PC-3 (cell line): ENCODE results near the gene CAPS2. TPM values are rescaled to one million over a fixed set of nuclear protein-coding genes. Genes with fewer than 3 reads are reported as not detected.

Experiments
- ATAC-seq: fragments of 200-7000 bp; cut with Tn5 transposase; 2 replicates; pipeline ENCODE4 v1.9.1; 2020; ENCODE audit warnings: mild to moderate bottlenecking, moderate library complexity
- BruUV-seq: library from RNA; stranded (reverse); fragments of 400-500 nt; replicated peaks from 2 replicates; lab custom pipeline; 2021; lab: Mats Ljungman, UMichigan
- CTCF ChIA-PET: fragments of 300-600 bp; sonication (Branson Sonifier 250); formaldehyde crosslinking; loops from one replicate; lab custom pipeline; 2022; ENCODE audit warnings: antibody characterized with exemption; lab: Charles Lee
- POLR2A ChIA-PET: fragments of 300-600 bp; sonication (Branson Sonifier 250); formaldehyde crosslinking; loops from one replicate; lab custom pipeline; 2022; ENCODE audit warnings: antibody characterized with exemption; ENCODE audit not compliant: unreplicated experiment; lab: Charles Lee
- DNase-seq: peaks from one replicate; pipeline ENCODE4 v3.0.0-alpha.2; 2015
- H2AFZ ChIP-seq: fragments of 300-600 bp; sonication (generic); 2 replicates; pipeline ENCODE4 v1.6.0; 2016; ENCODE audit warnings: antibody characterized with exemption, low read length
- H3F3A ChIP-seq: fragments of 300-600 bp; sonication (generic); one replicate; pipeline ENCODE4 v1.6.0; 2017; ENCODE audit warnings: antibody characterized with exemption, low read length, control low read depth, mild to moderate bottlenecking; ENCODE audit not compliant: unreplicated experiment
- H3K27ac ChIP-seq: fragments of 300-600 bp; sonication (generic); 2 replicates; pipeline ENCODE4 v1.5.1; 2016; ENCODE audit warnings: mild to moderate bottlenecking, low read length
- H3K27me3 ChIP-seq: fragments of 300-600 bp; sonication (generic); 2 replicates; pipeline ENCODE4 v1.6.1; 2016; ENCODE audit warnings: low read length, mixed read lengths
- H3K36me3 ChIP-seq: fragments of 300-600 bp; sonication (generic); 2 replicates; pipeline ENCODE4 v1.6.1; 2016; ENCODE audit warnings: low read depth, mixed run types, low read length, mixed read lengths
- H3K4me1 ChIP-seq: fragments of 300-600 bp; sonication (generic); 2 replicates; pipeline ENCODE4 v1.5.1; 2016; ENCODE audit warnings: low read length; ENCODE audit not compliant: insufficient read depth
- H3K4me2 ChIP-seq: fragments of 300-600 bp; sonication (generic); 2 replicates; pipeline ENCODE4 v1.6.0; 2016; ENCODE audit warnings: low read length
- H3K4me3 ChIP-seq: fragments of 300-600 bp; sonication (generic); 2 replicates; pipeline ENCODE4 v1.5.1; 2016; ENCODE audit warnings: mild to moderate bottlenecking, low read length, mixed read lengths
- H3K79me2 ChIP-seq: fragments of 300-600 bp; sonication (generic); 2 replicates; pipeline ENCODE4 v1.6.1; 2017; ENCODE audit warnings: low read length, mixed read lengths
- H3K9ac ChIP-seq: fragments of 300-600 bp; sonication (generic); 2 replicates; pipeline ENCODE4 v1.6.0; 2016; ENCODE audit warnings: mild to moderate bottlenecking, low read length
- H3K9me2 ChIP-seq: fragments of 300-600 bp; sonication (generic); replicated peaks from 2 replicates; pipeline ENCODE4 v1.6.1; 2016; ENCODE audit warnings: mixed run types, low read length, mixed read lengths
- H3K9me3 ChIP-seq: fragments of 300-600 bp; sonication (generic); 2 replicates; pipeline ENCODE4 v1.6.1; 2016; ENCODE audit warnings: low read length, mixed read lengths
- H4K20me1 ChIP-seq: fragments of 300-600 bp; sonication (generic); 2 replicates; pipeline ENCODE4 v1.6.1; 2016; ENCODE audit warnings: low read length, mixed read lengths
- CTCF ChIP-seq: fragments of 300-600 bp; sonication (generic); conservative IDR thresholded peaks from 2 replicates; pipeline ENCODE4 v1.5.1; 2017; ENCODE audit warnings: antibody characterized with exemption, low read depth, mild to moderate bottlenecking, low read length
- EZH2 ChIP-seq: fragments of 300-600 bp; sonication (generic); IDR thresholded peaks from one replicate; pipeline ENCODE4 v1.6.1; 2017; ENCODE audit warnings: antibody characterized with exemption, mild to moderate bottlenecking, low read length; ENCODE audit not compliant: unreplicated experiment
- EZH2phosphoT487 ChIP-seq: fragments of 300-600 bp; sonication (generic); IDR thresholded peaks from 2 replicates; pipeline ENCODE4 v1.6.1; 2018; ENCODE audit warnings: mild to moderate bottlenecking, antibody characterized with exemption, low read length, borderline replicate concordance
- intact Hi-C: fragments of 100-400 bp; cut with micrococcal nuclease; formaldehyde crosslinking; loops from 2 replicates; pipeline ENCODE4 v1.9.0; 2023
- total RNA-seq: library from RNA; depleted of rRNA; stranded (reverse); fragments of >200 nt; gene quantifications from 2 replicates; pipeline ENCODE4 v1.2.3, GENCODE V29; 2014

CAPS2 gene
- total RNA-seq, 1 experiment from 2014 or later = 8.4 TPM

DNA sequence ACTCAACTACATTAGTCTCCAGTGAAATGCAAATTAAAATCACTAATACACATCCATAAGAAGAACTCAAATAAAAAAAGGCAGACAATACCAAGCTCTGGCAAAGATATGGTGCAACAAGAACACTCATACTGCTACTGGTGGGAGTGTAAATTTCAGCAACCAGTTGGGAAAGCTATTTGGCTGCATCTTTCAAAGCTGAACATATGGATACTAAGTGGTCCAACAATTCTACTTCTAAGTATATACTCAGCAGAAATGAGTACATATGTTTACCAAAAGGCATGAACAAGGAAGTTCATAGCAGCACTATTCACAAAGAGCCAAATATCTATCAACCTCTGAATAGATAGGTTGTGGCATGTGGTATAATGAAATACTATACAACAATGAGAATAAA is 27.3 kb downstream of the CAPS2 start:
- H3K4me3 ChIP-seq = no peak overlapping the region
- no peaks in the 10 kb centered on the region for H3K9me3 ChIP-seq
- no peaks in the 10 kb centered on the region for H3K27me3 ChIP-seq
- no peak overlapping the region for H3K27ac ChIP-seq
- intact Hi-C loops = no loop called here
- H3F3A ChIP-seq = no peaks in the 10 kb centered on the region
- no peaks in the 10 kb centered on the region for H4K20me1 ChIP-seq
- no peak overlapping the region for H3K4me2 ChIP-seq
- H3K36me3 ChIP-seq = no peaks in the 10 kb centered on the region
- TF ChIP-seq EZH2 = no peak
- TF ChIP-seq CTCF = no peak
- no peak for TF ChIP-seq EZH2phosphoT487
- no peak overlapping the region for H2AFZ ChIP-seq
- DNase-seq = no peak
- no peaks in the 10 kb centered on the region for H3K9me2 ChIP-seq
- H3K9ac ChIP-seq = no peak overlapping the region
- H3K4me1 ChIP-seq = no peaks in the 10 kb centered on the region
- ChIA-PET CTCF (no interaction called here), POLR2A (interaction anchor here (0.6 kb wide), 1 partner anchor 483 kb away, joined by 3 read pairs; no protein-coding TSS in a partner anchor)
- ATAC-seq = no peak
- no TSS peak for BruUV-seq
- H3K79me2 ChIP-seq = no peaks in the 10 kb centered on the region

DNA sequence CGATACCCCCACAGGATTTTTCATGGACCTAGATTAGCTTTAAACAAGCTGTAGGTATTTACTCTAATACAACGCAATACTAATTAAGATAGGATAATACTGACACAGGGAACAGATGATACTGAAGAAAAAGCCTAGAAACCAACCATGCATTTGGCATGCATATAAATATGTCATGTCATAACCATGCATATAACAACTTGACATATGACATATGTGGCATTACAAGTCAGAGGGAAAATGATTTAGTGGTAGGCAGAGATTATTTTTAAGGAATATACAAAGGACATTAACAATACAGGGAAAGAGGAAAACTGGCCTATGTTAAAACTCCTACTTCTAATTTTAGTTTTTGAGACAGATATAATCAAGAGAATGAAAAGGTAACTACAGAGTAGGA is 27.9 kb downstream of the CAPS2 start:
- POLR2A ChIA-PET = no interaction called here
- no peak for DNase-seq
- Histone ChIP-seq H3K36me3 (no peaks in the 10 kb centered on the region), H3K27me3 (no peaks in the 10 kb centered on the region), H3K9me3 (no peaks in the 10 kb centered on the region), H3K4me3 (no peak overlapping the region), H3K9me2 (no peaks in the 10 kb centered on the region), H2AFZ (no peak overlapping the region), H3K4me2 (no peak overlapping the region), H4K20me1 (no peaks in the 10 kb centered on the region), H3F3A (no peaks in the 10 kb centered on the region), H3K4me1 (no peaks in the 10 kb centered on the region), H3K79me2 (no peaks in the 10 kb centered on the region), H3K27ac (no peak overlapping the region), H3K9ac (no peak overlapping the region)
- intact Hi-C loops = no loop called here
- no peak for TF ChIP-seq CTCF
- TF ChIP-seq EZH2 = no peak
- no peak for TF ChIP-seq EZH2phosphoT487
- no TSS peak for BruUV-seq
- ATAC-seq = no peak
- CTCF ChIA-PET = no interaction called here

DNA sequence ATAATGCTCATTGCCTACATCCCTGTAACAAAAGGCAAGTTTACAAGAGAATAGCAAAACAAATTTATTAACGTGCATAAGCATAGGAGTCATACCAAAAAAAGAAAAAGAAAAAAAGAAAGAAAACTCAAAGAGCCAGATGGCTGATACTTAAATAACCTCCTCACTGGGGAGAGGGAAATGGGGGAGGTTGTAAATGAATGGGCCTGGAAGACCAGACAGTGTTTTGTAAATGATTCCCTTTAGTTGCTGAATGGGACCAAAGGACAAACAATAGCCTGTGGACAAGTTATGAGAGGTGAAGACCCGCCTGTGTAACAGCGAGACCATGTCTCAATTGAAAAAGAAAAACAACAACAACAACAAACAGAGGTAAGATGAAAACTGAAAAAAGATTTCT is 35.3 kb downstream of the CAPS2 start:
- Histone ChIP-seq H3K79me2 (no peaks in the 10 kb centered on the region), H3K27me3 (no peaks in the 10 kb centered on the region), H2AFZ (no peak overlapping the region), H3K27ac (no peak overlapping the region), H3K9me3 (no peaks in the 10 kb centered on the region), H3K4me2 (no peak overlapping the region), H3F3A (no peaks in the 10 kb centered on the region), H4K20me1 (no peaks in the 10 kb centered on the region), H3K36me3 (no peaks in the 10 kb centered on the region), H3K4me1 (no peaks in the 10 kb centered on the region), H3K9me2 (no peaks in the 10 kb centered on the region), H3K9ac (no peak overlapping the region), H3K4me3 (no peak overlapping the region)
- no peak for TF ChIP-seq EZH2phosphoT487
- no peak for TF ChIP-seq CTCF
- no peak for TF ChIP-seq EZH2
- ATAC-seq (no peak), DNase-seq (no peak)
- CTCF ChIA-PET = no interaction called here
- intact Hi-C loops = no loop called here
- POLR2A ChIA-PET = no interaction called here
- no TSS peak for BruUV-seq
